ENCODE results near the gene SLC47A2. TPM values are rescaled to one million over a fixed set of nuclear protein-coding genes. Genes with fewer than 3 reads are reported as not detected.

The SLC47A2 gene
- total RNA-seq, 4 donors from 2014 or later = 0.27 to 1.1 (median 0.32) TPM; not detected in 1

GRCh38 chr17:19713901-19714361 is 2.5 kb downstream of the SLC47A2 start:
- Histone ChIP-seq H3K4me1 (peaks cover 0 to 4% (median 0%) of the 10 kb centered on the region in 4 donors), H3K27me3 (no peaks in the 10 kb centered on the region), H3K36me3 (no peaks in the 10 kb centered on the region), H3K9me3 (no peaks in the 10 kb centered on the region), H3K4me3 (no peak overlapping the region), H3K27ac (no peak overlapping the region)
- no peak for DNase-seq
- in situ Hi-C loops (cut with MboI; ENCODE audit: low pct_ligation_motif_present in 1 of 4, low pct_unique_long_range_greater_than_20kb in 1 of 4, low sequenced_read_pairs in 3 of 4) = no loop called here
- 94% methylated on average over 25 of the region's 28 CpGs; no CpG with 5 or more reads in 1 of the 2 donors for WGBS, 2 donors (ENCODE audit: low coverage in 1 of 2)
- intact Hi-C loops (cut with DNase I; ENCODE audit: low total_unique reads) = no loop called here
- TF ChIP-seq POLR2A (IDR thresholded peaks at IDR 0.05) (no peak), EP300 (IDR thresholded peaks at IDR 0.05; ENCODE audit: low read depth) (no peak), POLR2AphosphoS5 (IDR thresholded peaks at IDR 0.05) (no peak), CTCF (IDR thresholded peaks at IDR 0.05) (no peak)

GRCh38 chr17:19713462-19713861 is 2.9 kb downstream of the SLC47A2 start:
- intact Hi-C loops (cut with DNase I; ENCODE audit: low total_unique reads) = no loop called here
- no peak overlapping the region for H3K4me3 ChIP-seq
- H3K36me3 ChIP-seq = no peaks in the 10 kb centered on the region
- H3K27ac ChIP-seq = no peak overlapping the region
- no peak for DNase-seq
- H3K27me3 ChIP-seq = no peaks in the 10 kb centered on the region
- in situ Hi-C loops (cut with MboI; ENCODE audit: low pct_ligation_motif_present in 1 of 4, low pct_unique_long_range_greater_than_20kb in 1 of 4, low sequenced_read_pairs in 3 of 4) = no loop called here
- H3K9me3 ChIP-seq = no peaks in the 10 kb centered on the region
- TF ChIP-seq POLR2A (IDR thresholded peaks at IDR 0.05) = no peak
- TF ChIP-seq CTCF (IDR thresholded peaks at IDR 0.05) = no peak
- TF ChIP-seq EP300 (IDR thresholded peaks at IDR 0.05; ENCODE audit: low read depth) = no peak
- TF ChIP-seq POLR2AphosphoS5 (IDR thresholded peaks at IDR 0.05) = no peak
- H3K4me1 ChIP-seq = no peaks in the 10 kb centered on the region
- WGBS, 2 donors (ENCODE audit: low coverage in 1 of 2) = 82 to 92% methylated on average over 4 to 16 of the region's 16 CpGs

GRCh38 chr17:19712436-19713004 is 3.9 kb downstream of the SLC47A2 start:
- Histone ChIP-seq H3K9me3 (no peaks in the 10 kb centered on the region), H3K4me1 (no peaks in the 10 kb centered on the region), H3K4me3 (no peak overlapping the region), H3K27me3 (no peaks in the 10 kb centered on the region), H3K27ac (no peak overlapping the region), H3K36me3 (no peaks in the 10 kb centered on the region)
- in situ Hi-C loops (cut with MboI; ENCODE audit: low pct_ligation_motif_present in 1 of 4, low pct_unique_long_range_greater_than_20kb in 1 of 4, low sequenced_read_pairs in 3 of 4) (no loop called here), intact Hi-C loops (cut with DNase I; ENCODE audit: low total_unique reads) (no loop called here)
- 83% methylated on average over 12 of the region's 12 CpGs; no CpG with 5 or more reads in 1 of the 2 donors for WGBS, 2 donors (ENCODE audit: low coverage in 1 of 2)
- DNase-seq = no peak
- TF ChIP-seq EP300 (IDR thresholded peaks at IDR 0.05; ENCODE audit: low read depth) (no peak), POLR2A (IDR thresholded peaks at IDR 0.05) (no peak), POLR2AphosphoS5 (IDR thresholded peaks at IDR 0.05) (no peak), CTCF (IDR thresholded peaks at IDR 0.05) (no peak)

GRCh38 chr17:19709841-19710240 is 6.5 kb downstream of the SLC47A2 start:
- no peak for DNase-seq
- H3K4me3 ChIP-seq = no peak overlapping the region
- in situ Hi-C loops (cut with MboI; ENCODE audit: low pct_ligation_motif_present in 1 of 4, low pct_unique_long_range_greater_than_20kb in 1 of 4, low sequenced_read_pairs in 3 of 4) (no loop called here), intact Hi-C loops (cut with DNase I; ENCODE audit: low total_unique reads) (no loop called here)
- 80 to 88% methylated on average over 2 to 3 of the region's 3 CpGs for WGBS, 2 donors (ENCODE audit: low coverage in 1 of 2)
- TF ChIP-seq POLR2AphosphoS5 (IDR thresholded peaks at IDR 0.05) (no peak), CTCF (IDR thresholded peaks at IDR 0.05) (no peak), EP300 (IDR thresholded peaks at IDR 0.05; ENCODE audit: low read depth) (no peak), POLR2A (IDR thresholded peaks at IDR 0.05) (no peak)
- H3K27me3 ChIP-seq = no peaks in the 10 kb centered on the region
- H3K9me3 ChIP-seq = no peaks in the 10 kb centered on the region
- H3K4me1 ChIP-seq = no peaks in the 10 kb centered on the region
- no peaks in the 10 kb centered on the region for H3K36me3 ChIP-seq
- no peak overlapping the region for H3K27ac ChIP-seq

Measured in transverse colon (tissue), 4 donors.